Measurements from ENCODE around the gene CBX8.
A peak's percentile ranks its signal among the peaks of the same experiment; 100 is the strongest.

The CBX8 gene

GRCh38 chr17:79818026-79818758 lies 21.3 kb upstream of the CBX8 start:
- no peak for DNase-seq

- no peak for DNase-seq
Measured at GRCh38 chr17:79815836-79816461, 19.1 kb upstream of the CBX8 start.

DNA sequence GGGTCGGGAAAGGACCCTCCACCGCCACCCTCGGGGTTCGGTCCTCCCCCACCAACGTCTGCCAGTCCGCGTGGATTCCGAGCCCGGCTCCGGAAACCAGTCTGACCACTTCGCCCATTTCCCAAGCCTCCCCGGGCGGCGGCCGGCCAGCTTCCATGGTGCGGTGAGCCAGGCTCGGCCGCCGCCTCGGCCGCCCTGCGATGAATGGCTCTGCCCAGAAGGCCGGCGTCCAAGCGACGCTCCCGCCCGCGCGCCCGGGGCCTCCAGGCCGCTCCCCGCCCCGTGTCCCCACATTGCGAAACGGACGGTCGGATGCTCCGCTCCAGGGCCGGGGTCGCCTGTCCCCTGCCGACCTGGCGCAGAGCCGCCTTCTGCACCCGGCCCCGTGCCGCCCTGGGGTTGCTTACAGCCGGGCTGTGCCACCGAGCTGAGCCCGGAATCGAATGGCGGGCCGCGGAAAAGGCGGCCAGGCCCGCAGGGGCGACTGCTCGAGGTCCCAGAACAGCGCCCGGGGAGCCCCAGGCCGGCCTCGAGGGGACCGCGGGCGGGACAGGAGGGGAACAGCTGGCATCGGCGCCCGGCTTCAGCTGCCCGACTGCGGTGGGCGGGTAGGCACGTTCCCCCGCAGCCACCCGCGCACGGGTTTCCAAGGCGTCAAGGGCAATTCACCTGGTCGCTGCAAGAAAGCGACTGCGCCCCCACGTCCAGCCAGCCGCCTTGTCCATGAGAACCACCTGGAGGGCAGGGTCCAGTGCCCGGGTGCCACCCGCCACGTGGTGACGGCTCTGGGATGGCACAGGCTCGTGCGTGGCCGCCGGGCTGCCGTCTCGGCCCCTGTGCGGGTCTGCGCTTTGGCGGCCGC lies 18.3 kb upstream of the CBX8 start:
- no peak for DNase-seq

DNA sequence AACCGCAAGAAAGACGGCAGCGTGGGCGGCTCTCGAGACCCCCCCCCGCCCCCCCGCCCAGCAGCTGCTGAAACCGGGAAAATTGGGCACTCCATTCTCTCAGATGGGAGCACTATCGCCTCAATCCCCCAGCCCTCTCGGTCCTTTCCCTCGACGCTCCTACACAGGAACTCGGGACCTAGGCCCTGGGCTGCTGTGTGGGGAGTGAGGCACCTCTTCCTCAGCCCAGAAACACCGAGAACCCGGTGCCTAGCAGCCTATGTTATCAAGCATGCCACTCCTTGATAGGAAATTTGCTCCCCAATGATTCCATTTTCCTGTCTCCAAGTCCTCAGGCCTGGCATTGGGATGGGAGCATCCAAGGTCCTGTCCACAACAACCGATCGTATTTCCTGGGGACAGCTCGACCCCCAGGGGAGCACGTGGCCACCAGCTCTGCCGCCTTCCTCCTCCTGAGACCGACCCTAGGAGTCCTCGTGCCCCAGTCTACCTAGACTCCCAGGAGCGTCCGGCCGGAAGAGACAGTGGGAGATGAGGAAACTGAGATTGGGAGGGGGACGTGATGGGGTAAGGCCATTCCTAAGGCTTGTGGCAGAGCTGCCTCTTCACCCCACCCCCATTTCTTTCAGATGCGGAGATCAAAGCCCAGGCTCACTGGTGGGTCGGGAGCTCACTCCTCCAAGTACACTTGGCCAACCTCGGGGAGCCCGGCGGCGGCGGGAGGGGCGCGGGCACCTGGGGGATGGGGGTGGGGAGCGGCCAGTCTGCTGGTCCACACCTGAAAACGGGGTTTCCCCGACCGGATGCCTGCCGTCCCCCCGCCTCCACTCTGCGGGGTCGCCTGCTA lies 17.5 kb upstream of the CBX8 start:
- DNase-seq, result no peak

DNA sequence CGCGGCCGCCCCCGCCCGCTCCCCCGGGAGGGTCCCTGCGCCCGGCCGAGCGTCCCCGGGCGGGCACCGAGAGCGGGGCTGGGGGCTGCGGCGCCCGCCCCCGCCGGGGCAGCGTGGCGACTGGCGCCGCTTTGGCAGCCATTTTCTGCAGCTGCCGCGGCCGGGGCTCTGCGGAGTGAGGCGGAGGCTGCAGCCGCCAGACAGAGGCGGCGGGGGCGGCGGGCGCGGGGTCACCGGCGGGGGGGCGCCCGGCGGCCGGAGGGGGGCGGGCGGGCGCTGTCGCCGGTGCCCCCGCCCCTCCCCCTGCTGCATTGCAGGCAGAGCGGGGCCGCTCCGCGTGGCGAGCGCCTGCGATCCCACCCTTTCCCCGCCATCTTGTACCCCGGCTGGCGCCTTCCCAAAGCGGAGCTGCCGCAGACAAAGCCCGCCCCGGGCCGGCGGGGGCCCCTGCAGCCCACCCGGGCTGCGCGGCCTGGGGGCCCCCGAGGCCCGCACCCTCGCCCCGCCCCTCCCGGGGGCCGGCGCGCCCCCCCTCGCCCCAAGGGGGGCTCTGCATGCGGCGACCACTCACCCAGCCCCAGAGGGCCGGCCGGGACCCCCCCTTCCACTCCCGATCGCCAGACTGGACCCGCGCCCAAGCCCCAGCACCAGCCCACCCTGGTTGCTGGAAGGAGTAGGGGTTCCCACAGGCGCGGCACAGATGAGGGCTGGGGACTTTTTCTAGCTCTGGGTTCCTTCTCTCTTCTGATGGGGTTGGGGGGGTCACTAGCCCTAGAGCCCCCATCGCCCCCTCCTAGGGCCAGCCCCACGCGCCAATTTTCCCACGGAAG lies 16.6 kb upstream of the CBX8 start:
- no peak for DNase-seq

- no peak for DNase-seq
Measured at GRCh38 chr17:79812353-79813258, 15.7 kb upstream of the CBX8 start.

DNA sequence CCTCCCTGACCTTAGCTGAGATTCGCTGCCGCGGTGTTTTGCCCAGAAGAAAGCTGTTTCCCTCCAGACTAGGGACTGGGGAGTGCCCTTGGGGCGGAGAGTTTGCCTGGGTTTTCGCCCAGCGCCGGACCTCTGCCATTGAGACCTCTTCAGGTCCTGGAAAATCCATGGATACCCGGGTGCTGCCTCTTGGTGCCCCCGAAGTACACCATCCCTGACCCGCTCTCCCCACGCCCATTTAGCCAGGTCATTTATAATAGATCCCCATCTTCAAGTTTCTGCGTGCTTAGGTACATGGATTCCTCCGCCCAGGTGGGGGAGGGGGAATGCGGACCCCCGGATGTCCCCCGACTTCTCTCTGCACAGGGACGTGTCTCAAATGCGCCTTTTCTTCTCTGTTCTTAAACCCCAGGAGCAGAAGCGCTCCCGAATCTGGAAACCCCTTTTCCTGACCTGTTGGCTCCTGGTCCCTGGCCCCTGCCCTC lies 15.0 kb upstream of the CBX8 start:
- no peak for DNase-seq

DNA sequence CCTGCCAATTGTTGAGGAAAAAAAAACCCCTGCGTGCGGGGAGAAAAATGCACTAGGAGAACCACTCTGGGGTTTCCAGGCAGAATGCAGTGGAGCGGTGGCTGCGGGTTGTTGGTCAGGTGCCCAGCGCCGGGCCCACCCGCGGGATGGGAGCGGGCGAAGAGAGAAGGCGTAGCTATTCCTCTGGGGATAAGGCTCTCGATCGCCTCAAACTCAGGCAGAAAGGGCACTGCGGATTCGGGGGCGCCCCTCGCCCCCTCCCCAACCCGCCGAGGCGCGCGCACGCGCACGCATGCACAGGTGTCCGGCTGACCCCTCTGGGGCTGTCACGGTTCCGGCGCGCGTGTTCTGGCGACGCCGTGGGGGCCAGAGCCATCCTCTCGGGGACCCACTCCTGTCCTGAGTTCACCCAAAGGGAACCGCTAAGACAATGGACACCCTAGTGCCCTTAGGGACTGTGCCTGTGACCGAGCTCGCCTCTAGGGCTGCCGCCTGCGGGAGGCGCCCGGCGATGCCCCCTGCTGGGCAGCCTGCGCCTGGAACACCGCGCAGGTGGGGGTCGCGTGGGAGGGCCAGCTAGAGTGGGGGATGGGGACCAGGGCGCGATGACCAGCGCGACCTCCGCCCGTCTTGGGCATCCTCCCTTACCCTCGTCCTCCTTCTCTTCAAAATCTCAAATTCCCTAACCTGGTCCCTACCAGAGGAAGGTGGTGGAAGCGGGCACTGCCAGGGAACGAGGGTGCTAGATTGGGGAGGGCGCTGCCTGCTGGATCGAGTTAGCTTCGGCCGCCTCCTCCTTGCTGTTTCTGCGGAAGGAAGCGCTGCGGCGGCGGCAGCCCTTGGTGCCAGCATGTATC lies 14.4 kb upstream of the CBX8 start:
- no peak for DNase-seq

DNA sequence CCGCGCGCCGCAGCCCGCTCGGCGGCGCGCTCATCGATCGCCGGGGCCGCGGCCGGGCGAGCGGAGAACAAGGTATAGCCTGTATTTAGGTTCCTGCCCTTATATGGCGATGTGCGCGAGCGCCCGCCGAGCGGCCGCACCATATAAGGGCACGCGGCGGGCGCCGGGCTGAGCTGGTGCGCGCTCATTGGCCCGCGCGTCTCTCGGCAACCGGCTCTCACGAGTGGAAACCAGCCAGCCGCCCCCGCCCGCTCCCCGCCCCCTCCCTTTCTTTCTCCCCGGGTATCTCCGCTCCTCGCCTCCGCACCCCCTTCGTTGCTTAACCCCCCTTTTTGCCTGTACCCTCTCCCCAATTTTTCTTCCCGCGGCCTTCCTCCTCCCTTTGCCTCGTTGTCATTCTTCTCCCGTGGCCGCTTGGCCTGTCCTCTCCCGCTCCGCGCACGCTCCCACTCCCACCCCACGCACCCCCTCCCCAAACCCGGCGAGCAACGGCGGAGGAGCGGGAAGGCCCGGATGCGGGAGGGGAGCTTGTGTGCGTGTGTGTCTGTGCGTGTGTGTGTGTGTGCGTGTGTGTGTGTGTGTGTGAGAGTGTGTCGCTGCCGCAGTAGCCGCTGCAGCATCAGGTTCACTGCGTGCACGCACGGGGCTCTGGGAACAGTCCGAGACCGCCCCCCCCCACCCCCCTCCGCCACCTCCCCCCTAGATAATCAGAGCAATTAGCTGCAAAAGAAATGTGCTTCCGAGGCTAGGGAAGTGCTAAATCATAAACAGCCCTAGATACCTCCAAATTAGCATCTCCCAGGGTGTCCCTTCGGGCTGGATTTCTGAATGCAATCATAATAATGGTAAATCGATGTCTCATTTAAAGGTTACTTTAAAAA lies 13.5 kb upstream of the CBX8 start:
- DNase-seq, result peak; percentile 78

- no peak for DNase-seq
Measured at GRCh38 chr17:79809530-79810129, 12.8 kb upstream of the CBX8 start.

DNA sequence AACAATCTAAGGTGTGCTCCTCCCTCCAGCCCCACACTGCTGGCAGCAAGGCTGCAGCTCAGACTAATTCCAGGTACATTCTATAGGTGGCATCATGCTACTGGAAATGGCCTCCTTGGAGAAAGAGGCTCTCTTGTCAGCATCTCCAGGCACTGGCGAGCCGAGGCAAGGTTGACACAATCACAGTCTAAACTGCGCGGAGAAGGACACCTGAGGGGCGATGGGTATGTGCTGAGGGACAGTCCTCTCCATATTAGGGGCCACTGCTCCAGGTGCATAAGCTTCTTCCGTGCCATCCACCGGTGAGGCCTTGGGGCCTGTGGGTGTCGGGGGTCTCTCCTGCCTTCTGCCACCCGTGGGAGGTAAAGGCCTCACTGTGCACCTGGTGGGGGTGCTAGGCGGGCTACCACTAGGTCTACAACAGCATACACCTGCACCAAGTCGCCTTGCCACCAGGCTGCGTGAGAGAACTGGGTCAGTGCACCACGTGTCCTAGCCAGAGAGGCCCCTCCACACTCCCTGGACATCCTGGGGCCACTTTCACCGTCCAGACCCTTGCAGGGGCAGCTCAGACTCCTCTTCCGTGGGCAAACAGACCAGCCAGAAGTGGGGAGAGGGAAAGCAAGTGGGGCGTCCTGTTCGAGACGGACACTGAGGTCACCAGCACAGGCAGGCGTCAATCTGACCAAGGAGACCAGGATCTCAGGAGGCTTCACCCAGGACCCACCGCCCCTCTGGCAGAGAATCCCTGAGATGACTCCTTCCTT lies 12.1 kb upstream of the CBX8 start:
- DNase-seq, result peak; percentile 28

GRCh38 chr17:79806863-79807720 lies 10.2 kb upstream of the CBX8 start:
- DNase-seq, result no peak

GRCh38 chr17:79806446-79806760 lies 9.5 kb upstream of the CBX8 start:
- DNase-seq, result no peak

- DNase-seq, result no peak
Measured at GRCh38 chr17:79804856-79805696, 8.2 kb upstream of the CBX8 start.
